ENCODE results near the gene PURA. TPM values are rescaled to one million over a fixed set of nuclear protein-coding genes. Genes with fewer than 3 reads are reported as not detected.

PURA gene
- total RNA-seq, 4 donors from 2014 or later, result 35.1 to 56.8 (median 42.5) TPM

GRCh38 chr5:140142246-140142645 is 28.3 kb downstream of the PURA start:
- no peaks in the 10 kb centered on the region for H3K27me3 ChIP-seq
- TF ChIP-seq CTCF (IDR thresholded peaks at IDR 0.05) (no peak), EP300 (IDR thresholded peaks at IDR 0.05) (no peak), POLR2A (IDR thresholded peaks at IDR 0.05) (no peak)
- DNase-seq (ENCODE audit: low spot score in 2 of 2), result no peak
- no peaks in the 10 kb centered on the region for H3K9me3 ChIP-seq
- H3K36me3 ChIP-seq, result no peaks in the 10 kb centered on the region
- H3K4me1 ChIP-seq, result peaks cover 0 to 40% (median 19%) of the 10 kb centered on the region in 4 donors
- no peak overlapping the region for H3K27ac ChIP-seq
- WGBS, 2 donors, result 76 to 90% methylated on average over 5 of the region's 5 CpGs
- H3K4me3 ChIP-seq, result no peak overlapping the region

- no peak overlapping the region for H3K4me3 ChIP-seq
- no peak for TF ChIP-seq POLR2A (IDR thresholded peaks at IDR 0.05)
- TF ChIP-seq CTCF (IDR thresholded peaks at IDR 0.05), result no peak
- no peak for TF ChIP-seq EP300 (IDR thresholded peaks at IDR 0.05)
- H3K36me3 ChIP-seq, result no peaks in the 10 kb centered on the region
- no peak for DNase-seq (ENCODE audit: low spot score in 2 of 2)
- H3K27ac ChIP-seq, result no peak overlapping the region
- no peaks in the 10 kb centered on the region for H3K27me3 ChIP-seq
- 63 to 75% methylated on average over 6 to 7 of the region's 7 CpGs for WGBS, 2 donors
- H3K9me3 ChIP-seq, result no peaks in the 10 kb centered on the region
- peaks cover 0 to 40% (median 19%) of the 10 kb centered on the region in 4 donors for H3K4me1 ChIP-seq
These were observed 28.9 kb downstream of the PURA start for GRCh38 chr5:140142856-140143255.

GRCh38 chr5:140143521-140144258 is 29.8 kb downstream of the PURA start:
- WGBS, 2 donors, result 91 to 94% methylated on average over 3 of the region's 3 CpGs
- H3K27me3 ChIP-seq, result no peaks in the 10 kb centered on the region
- H3K9me3 ChIP-seq, result no peaks in the 10 kb centered on the region
- H3K4me3 ChIP-seq, result no peak overlapping the region
- H3K27ac ChIP-seq, result no peak overlapping the region
- H3K36me3 ChIP-seq, result no peaks in the 10 kb centered on the region
- no peak for DNase-seq (ENCODE audit: low spot score in 2 of 2)
- peaks cover 0 to 44% (median 19%) of the 10 kb centered on the region in 4 donors for H3K4me1 ChIP-seq
- TF ChIP-seq CTCF (IDR thresholded peaks at IDR 0.05) (no peak), POLR2A (IDR thresholded peaks at IDR 0.05) (no peak), EP300 (IDR thresholded peaks at IDR 0.05) (no peak)

GRCh38 chr5:140145256-140145655 is 31.3 kb downstream of the PURA start:
- WGBS, 2 donors, result 79 to 84% methylated on average over 3 of the region's 3 CpGs
- no peak for DNase-seq (ENCODE audit: low spot score in 2 of 2)
- H3K4me1 ChIP-seq, result peaks cover 0 to 42% (median 18%) of the 10 kb centered on the region in 4 donors
- TF ChIP-seq CTCF (IDR thresholded peaks at IDR 0.05) (no peak), EP300 (IDR thresholded peaks at IDR 0.05) (no peak), POLR2A (IDR thresholded peaks at IDR 0.05) (no peak)
- no peaks in the 10 kb centered on the region for H3K9me3 ChIP-seq
- peak overlapping the region in 2 of 4 donors; percentile 27 to 47 for H3K4me3 ChIP-seq
- no peaks in the 10 kb centered on the region for H3K27me3 ChIP-seq
- no peak overlapping the region for H3K27ac ChIP-seq
- H3K36me3 ChIP-seq, result no peaks in the 10 kb centered on the region

GRCh38 chr5:140145818-140146522 is 32.1 kb downstream of the PURA start:
- Histone ChIP-seq H3K27ac (no peak overlapping the region), H3K4me3 (peak overlapping the region; percentile 19 to 47 (median 36)), H3K9me3 (no peaks in the 10 kb centered on the region), H3K4me1 (peaks cover 0 to 40% (median 13%) of the 10 kb centered on the region in 4 donors), H3K36me3 (no peaks in the 10 kb centered on the region), H3K27me3 (no peaks in the 10 kb centered on the region)
- DNase-seq (ENCODE audit: low spot score in 2 of 2), result peak; percentile 33 to 37
- TF ChIP-seq CTCF (IDR thresholded peaks at IDR 0.05), result peak; percentile 67 to 90 (median 85)
- no peak for TF ChIP-seq POLR2A (IDR thresholded peaks at IDR 0.05)
- peak in 1 of 2 donors; percentile 30 for TF ChIP-seq EP300 (IDR thresholded peaks at IDR 0.05)
- 8 to 17% methylated on average over 35 to 43 of the region's 64 CpGs for WGBS, 2 donors
